ENCODE data around the gene XXYLT1.

XXYLT1 gene

GRCh38 chr3:195120267-195120601 is 150.7 kb downstream of the XXYLT1 start:
- Histone ChIP-seq H4K20me1 (0 out of 2 replicates have a peak, but pooled peaks cover 5% of the 10 kb centered on the region), H3K9ac (no peak overlapping the region), H3K4me3 (no peak overlapping the region), H3K27me3 (no peaks in the 10 kb centered on the region), H3K9me3 (no peaks in the 10 kb centered on the region), H3K4me1 (peaks cover 87% of the 10 kb centered on the region), H3K4me2 (no peak overlapping the region), H3K27ac (no peak overlapping the region), H3K36me3 (no peaks in the 10 kb centered on the region)
- TF ChIP-seq Cebpa-rat (IDR thresholded peaks at IDR 0.05), result no peak

DNA sequence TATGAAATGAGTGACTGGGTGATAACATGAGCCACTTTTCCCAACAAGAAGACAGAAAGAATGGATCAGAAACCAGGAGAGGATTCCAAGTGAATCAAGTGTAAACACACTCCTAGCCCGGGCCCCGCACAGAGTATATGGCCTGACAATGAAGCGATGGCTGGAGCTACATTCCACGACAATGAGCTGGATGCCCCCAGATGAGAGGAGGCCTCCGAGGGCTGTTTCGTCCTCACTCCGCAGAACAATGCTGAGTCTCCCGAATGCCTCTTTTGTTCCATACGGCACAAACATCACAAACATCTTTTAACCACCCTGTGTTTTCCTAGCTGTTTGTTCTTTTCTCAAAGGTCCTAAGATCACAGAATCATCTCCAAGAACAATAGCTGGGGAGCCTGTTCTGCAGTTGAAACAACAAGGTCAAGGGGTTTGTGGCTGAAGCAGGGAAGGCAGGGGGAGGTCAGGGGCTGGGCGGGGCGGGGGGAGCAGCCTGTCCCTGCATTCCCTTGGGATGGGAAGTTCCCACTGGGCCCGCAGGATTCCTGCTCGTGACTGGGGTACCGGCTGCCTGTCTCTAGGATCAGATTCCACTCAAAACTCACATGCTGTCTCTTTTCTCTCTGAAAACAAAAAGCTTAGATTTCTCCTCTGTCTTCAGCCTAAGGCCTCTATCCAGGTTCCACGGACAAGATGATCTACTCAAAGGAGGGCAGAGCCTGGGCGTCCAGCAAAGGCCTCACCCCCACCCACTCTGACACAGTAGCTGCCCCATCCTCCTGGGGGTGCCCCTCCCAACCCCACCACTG is 151.3 kb downstream of the XXYLT1 start:
- H3K4me2 ChIP-seq, result peak overlapping the region; percentile 31; the same call in 1 of the 2 replicates
- TF ChIP-seq Cebpa-rat (IDR thresholded peaks at IDR 0.05), result no peak

DNA sequence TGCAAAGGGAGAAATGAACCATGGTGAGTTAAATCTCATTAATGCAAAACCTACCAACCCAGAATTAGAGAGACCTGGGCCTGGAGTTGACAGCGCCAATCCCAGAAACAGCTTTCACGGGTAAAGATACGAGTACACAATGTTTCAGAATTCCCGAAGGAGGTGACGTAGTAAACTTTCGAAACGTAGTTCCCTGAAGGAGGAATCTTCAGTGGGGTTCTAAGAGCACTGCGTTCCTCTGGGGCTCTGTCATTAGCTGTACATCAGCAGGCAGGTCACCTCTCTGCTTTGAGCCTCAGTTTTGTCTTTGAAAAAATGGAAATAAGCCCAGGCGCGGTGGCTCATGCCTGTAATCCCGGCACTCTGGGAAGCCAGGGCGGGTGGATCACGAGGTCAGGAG is 152.3 kb downstream of the XXYLT1 start:
- Histone ChIP-seq H3K27ac (no peak overlapping the region), H3K36me3 (0 out of 2 replicates have a peak, but pooled peaks cover 4% of the 10 kb centered on the region), H3K9ac (0 out of 2 replicates have a peak overlapping the region, but pooled peaks have one; percentile 29), H3K9me3 (no peaks in the 10 kb centered on the region), H3K4me3 (no peak overlapping the region), H4K20me1 (0 out of 2 replicates have a peak, but pooled peaks cover 5% of the 10 kb centered on the region), H3K27me3 (no peaks in the 10 kb centered on the region), H3K4me2 (peak overlapping the region; percentile 83), H3K4me1 (peaks cover 87% of the 10 kb centered on the region)
- no peak for TF ChIP-seq Cebpa-rat (IDR thresholded peaks at IDR 0.05)

More for the DNA sequence above, 151.3 kb downstream of the XXYLT1 start:
- Histone ChIP-seq H3K9ac (no peak overlapping the region), H3K9me3 (no peaks in the 10 kb centered on the region), H3K4me1 (peaks cover 87% of the 10 kb centered on the region), H3K27ac (no peak overlapping the region), H4K20me1 (0 out of 2 replicates have a peak, but pooled peaks cover 5% of the 10 kb centered on the region), H3K4me3 (no peak overlapping the region), H3K36me3 (0 out of 2 replicates have a peak, but pooled peaks cover 3% of the 10 kb centered on the region), H3K27me3 (no peaks in the 10 kb centered on the region)

- H3K4me2 ChIP-seq, result peak overlapping the region; percentile 83
- 0 out of 2 replicates have a peak, but pooled peaks cover 5% of the 10 kb centered on the region for H4K20me1 ChIP-seq
- 0 out of 2 replicates have a peak, but pooled peaks cover 4% of the 10 kb centered on the region for H3K36me3 ChIP-seq
- no peaks in the 10 kb centered on the region for H3K27me3 ChIP-seq
- peaks cover 82% of the 10 kb centered on the region for H3K4me1 ChIP-seq
- H3K27ac ChIP-seq, result no peak overlapping the region; the same call in 1 of the 2 replicates
- H3K4me3 ChIP-seq, result peak overlapping the region; percentile 25; the same call in 1 of the 2 replicates
- no peaks in the 10 kb centered on the region for H3K9me3 ChIP-seq
- TF ChIP-seq Cebpa-rat (IDR thresholded peaks at IDR 0.05), result no peak
- peak overlapping the region; percentile 44; the same call in 1 of the 2 replicates for H3K9ac ChIP-seq
Measured at GRCh38 chr3:195117978-195118581, 152.9 kb downstream of the XXYLT1 start.

DNA sequence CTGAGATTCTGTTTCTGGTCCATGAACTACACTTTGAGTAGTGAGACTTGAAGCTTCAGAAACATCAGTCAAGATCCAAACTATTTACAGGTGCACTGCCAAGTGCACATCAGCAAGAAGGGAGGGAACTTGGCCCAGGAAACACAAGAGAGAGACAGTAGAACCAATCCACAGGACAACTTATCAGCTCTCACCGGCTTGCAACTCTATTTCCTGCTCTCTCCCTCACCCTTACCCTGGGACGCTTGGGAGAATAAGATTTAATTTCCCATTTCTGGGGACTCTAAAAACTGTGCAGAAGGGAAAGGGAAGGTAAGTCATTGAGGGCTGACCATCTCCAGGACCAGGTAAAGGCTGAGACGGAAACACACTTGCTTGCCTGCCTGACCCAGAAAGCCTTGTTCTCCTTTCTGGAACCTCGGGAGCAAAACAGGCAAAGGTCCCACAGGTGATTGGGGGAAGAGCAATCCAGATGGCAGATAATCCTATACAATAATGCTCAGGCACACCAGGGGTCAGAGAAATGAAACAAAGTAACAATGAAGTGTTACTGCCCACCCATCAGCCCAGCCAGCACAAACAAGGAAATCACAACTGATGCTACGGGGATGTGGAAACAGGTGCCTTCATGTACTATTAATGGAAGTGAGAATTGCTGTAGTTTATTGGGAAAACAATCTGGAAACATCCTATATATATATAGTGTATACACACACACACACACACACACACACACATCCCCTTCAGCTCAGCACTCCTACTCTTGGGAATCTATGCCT is 154.4 kb downstream of the XXYLT1 start:
- H4K20me1 ChIP-seq, result 0 out of 2 replicates have a peak, but pooled peaks cover 5% of the 10 kb centered on the region
- no peak overlapping the region for H3K27ac ChIP-seq
- H3K9ac ChIP-seq, result no peak overlapping the region
- 0 out of 2 replicates have a peak, but pooled peaks cover 4% of the 10 kb centered on the region for H3K36me3 ChIP-seq
- TF ChIP-seq Cebpa-rat (IDR thresholded peaks at IDR 0.05), result no peak
- peak overlapping the region; percentile 72 for H3K4me2 ChIP-seq
- H3K27me3 ChIP-seq, result no peaks in the 10 kb centered on the region
- H3K4me1 ChIP-seq, result peaks cover 73% of the 10 kb centered on the region
- no peak overlapping the region for H3K4me3 ChIP-seq
- H3K9me3 ChIP-seq, result no peaks in the 10 kb centered on the region

DNA sequence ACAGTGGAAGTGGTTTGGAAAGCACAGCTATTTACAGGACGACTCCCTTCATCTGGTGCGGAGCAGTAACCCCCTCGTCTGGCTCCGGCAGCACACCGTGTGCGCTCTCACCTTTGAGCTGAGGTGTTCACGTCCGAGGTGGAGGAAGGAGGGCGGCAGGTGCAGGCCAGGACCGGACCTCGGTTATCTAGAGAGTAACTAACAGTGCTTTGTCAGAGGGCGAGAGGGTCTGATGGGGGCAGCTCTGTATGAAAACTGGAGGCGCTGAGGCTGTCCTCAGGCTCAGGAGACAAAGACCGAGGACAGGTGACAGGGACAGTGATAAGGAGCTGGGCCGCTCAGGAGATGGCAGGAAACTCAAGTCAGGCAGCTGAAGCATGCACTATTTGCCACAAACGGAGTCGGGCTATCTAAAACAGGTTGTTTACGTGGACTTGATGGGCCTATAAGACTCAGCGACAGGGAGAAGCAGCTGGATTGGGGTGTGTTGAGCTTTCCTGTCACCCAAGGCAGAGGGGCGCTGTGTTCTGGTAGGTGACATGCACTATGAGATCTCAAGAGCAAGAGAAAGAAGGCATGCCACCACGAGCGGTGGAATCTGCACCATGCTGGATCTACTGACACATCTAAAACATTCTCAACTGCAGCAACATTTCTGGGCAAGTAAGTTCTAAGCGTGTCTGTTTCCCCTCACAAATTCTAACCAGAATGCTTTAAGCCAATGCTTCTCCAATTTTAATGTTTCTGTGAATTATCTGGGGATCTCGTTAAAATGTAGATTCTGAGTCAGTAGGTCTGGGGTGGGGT is 155.2 kb downstream of the XXYLT1 start:
- H4K20me1 ChIP-seq, result 0 out of 2 replicates have a peak, but pooled peaks cover 5% of the 10 kb centered on the region
- TF ChIP-seq Cebpa-rat (IDR thresholded peaks at IDR 0.05), result no peak
- H3K9ac ChIP-seq, result peak overlapping the region; percentile 18; the same call in 1 of the 2 replicates

GRCh38 chr3:195114786-195115599 is 156.0 kb downstream of the XXYLT1 start:
- H3K4me3 ChIP-seq, result no peak overlapping the region
- peak overlapping the region; percentile 72 for H3K4me2 ChIP-seq
- peaks cover 64% of the 10 kb centered on the region for H3K4me1 ChIP-seq
- peak overlapping the region; percentile 18; the same call in 1 of the 2 replicates for H3K9ac ChIP-seq
- H3K27me3 ChIP-seq, result no peaks in the 10 kb centered on the region
- H3K36me3 ChIP-seq, result 0 out of 2 replicates have a peak, but pooled peaks cover 4% of the 10 kb centered on the region
- H3K27ac ChIP-seq, result no peak overlapping the region
- H4K20me1 ChIP-seq, result 0 out of 2 replicates have a peak, but pooled peaks cover 5% of the 10 kb centered on the region
- no peaks in the 10 kb centered on the region for H3K9me3 ChIP-seq
- TF ChIP-seq Cebpa-rat (IDR thresholded peaks at IDR 0.05), result no peak

More for the DNA sequence above, 155.2 kb downstream of the XXYLT1 start:
- Histone ChIP-seq H3K27ac (no peak overlapping the region), H3K4me1 (peaks cover 70% of the 10 kb centered on the region), H3K4me2 (peak overlapping the region; percentile 72), H3K9me3 (no peaks in the 10 kb centered on the region), H3K27me3 (no peaks in the 10 kb centered on the region), H3K4me3 (no peak overlapping the region), H3K36me3 (0 out of 2 replicates have a peak, but pooled peaks cover 4% of the 10 kb centered on the region)

All from BLaER1 (cell line).